Small intestine (tissue), 4 donors: ENCODE data around the gene GKN2. TPM values are rescaled to one million over a fixed set of nuclear protein-coding genes. Genes with fewer than 3 reads are reported as not detected.

ENCODE experiments used
- polyA plus RNA-seq, 4 donors: library from polyadenylated mRNA; stranded (reverse) in 3 of 4; unstranded in 1 of 4; fragments of 200-250 nt in 3 of 4; fragments of 120-200 nt in 1 of 4; gene quantifications; one replicate each; pipeline versions ENCODE4 v1.2.1 to v1.2.3, GENCODE V29; 2013
- donor health status: healthy with polysubstance abuse.
- donor health status: Bipolar disorder and iron deficiency.
- donor health status: healthy.

Gene GKN2
- polyA plus RNA-seq, 4 donors: 0.30 TPM; not detected in 3

Other genes with a start within 250 kb of the GKN2 start
- gene ARHGAP25, start 218.1 kb downstream of the GKN2 start, polyA plus RNA-seq: 1 to 10 TPM; 1.8 to 7.6 (median 3.1) TPM
- gene BMP10, start 81.5 kb downstream of the GKN2 start, polyA plus RNA-seq: not detected
- gene GKN1, start 21.7 kb upstream of the GKN2 start, polyA plus RNA-seq: 1 to 10 TPM in 1 of 4 donors, under 1 TPM in 1, not detected in 2; 0.12 to 1.9 TPM
- gene ANTXR1, start 60.3 kb upstream of the GKN2 start, polyA plus RNA-seq: 10 to 100 TPM in 1 of 4 donors, 1 to 10 TPM in 2, under 1 TPM in 1; 0.22 to 13.0 (median 7.2) TPM